Fibroblast of skin of right biceps (primary cell): ENCODE results near the gene CRYGA.
"Not testable (repeated sequence)": the region's sequence is repeated elsewhere in the genome, so short reads cannot be mapped to it uniquely, and the experiment has no call there.

Source experiments
- DNase-seq: peaks from one replicate; pipeline ENCODE4 v3.0.0-alpha.2; 2013

The CRYGA gene

GRCh38 chr2:208124013-208124715, 39.2 kb downstream of the CRYGA start, which contains the start of gene CRYGD:
CRYGD (minus strand) TSS chr2:208124524; CDS start chr2:208124473, 51 bp downstream.
- not testable (repeated sequence) for DNase-seq

- DNase-seq, result no peak
These were observed 41.1 kb downstream of the CRYGA start for GRCh38 chr2:208122248-208122647.

DNA sequence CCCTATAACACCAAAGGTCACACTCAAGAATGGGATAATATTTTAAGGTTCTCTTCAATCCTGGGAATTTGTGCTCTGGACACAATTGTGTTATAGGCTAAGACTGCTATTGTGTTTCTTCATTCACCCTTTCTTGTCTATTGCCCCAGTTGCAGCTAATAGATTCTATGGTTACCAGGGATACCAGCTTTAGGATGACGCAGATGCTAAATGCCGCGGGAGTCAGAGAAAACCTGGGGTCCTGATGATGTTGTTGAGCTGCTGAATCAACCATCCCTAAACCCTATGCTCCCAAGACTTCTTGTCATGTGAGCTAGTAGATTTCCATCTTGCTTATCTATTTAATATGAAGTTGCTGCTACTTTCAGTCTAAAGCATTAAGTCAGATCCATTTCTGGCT, 44.5 kb downstream of the CRYGA start:
- no peak for DNase-seq

GRCh38 chr2:208117390-208117789, 46.0 kb downstream of the CRYGA start:
- DNase-seq, result not testable (repeated sequence)

- no peak for DNase-seq
These were observed 50.4 kb downstream of the CRYGA start for GRCh38 chr2:208112969-208113368.

- not testable (repeated sequence) for DNase-seq
These were observed 51.1 kb downstream of the CRYGA start for GRCh38 chr2:208112273-208112745.
